A673 (cell line): Measurements from ENCODE around the gene CCDC110. TPM values are rescaled to one million over a fixed set of nuclear protein-coding genes. Genes with fewer than 3 reads are reported as not detected.

Experiments used
- BruUV-seq: library from RNA; stranded (reverse); fragments of 400-500 nt; replicated peaks from 2 replicates; lab custom pipeline; 2021; lab: Mats Ljungman, UMichigan
- CTCF ChIA-PET: fragments of 300-600 bp; sonication (Branson Sonifier 250); formaldehyde crosslinking; loops from one replicate; lab custom pipeline; 2022; ENCODE audit warnings: antibody characterized with exemption; lab: Charles Lee
- POLR2A ChIA-PET: fragments of 300-600 bp; sonication (Branson Sonifier 250); formaldehyde crosslinking; loops from one replicate; lab custom pipeline; 2022; ENCODE audit warnings: antibody characterized with exemption; ENCODE audit not compliant: low non-redundant PET; lab: Charles Lee
- DNase-seq: peaks from one replicate; pipeline ENCODE4 v3.0.0-alpha.2; 2015; ENCODE audit warnings: low spot score
- H3K27ac ChIP-seq: fragments of 200-600 bp; sonication (generic); 2 replicates; pipeline ENCODE4 v1.5.1; 2016; ENCODE audit warnings: mixed run types, low read depth, mild to moderate bottlenecking, mixed read lengths, antibody characterized with exemption, low read length; ENCODE audit not compliant: poor library complexity, severe bottlenecking
- H3K27me3 ChIP-seq: fragments of 200-600 bp; sonication (generic); replicated peaks from 2 replicates; pipeline ENCODE4 v1.6.1; 2017; ENCODE audit warnings: mixed run types, low read depth, mild to moderate bottlenecking, mixed read lengths, antibody characterized with exemption, low read length; ENCODE audit not compliant: insufficient read depth, poor library complexity
- H3K36me3 ChIP-seq: fragments of 200-600 bp; sonication (generic); 2 replicates; pipeline ENCODE4 v1.6.1; 2016; ENCODE audit warnings: mixed run types, mild to moderate bottlenecking, mixed read lengths, antibody characterized with exemption, low read length; ENCODE audit not compliant: insufficient read depth, poor library complexity, severe bottlenecking
- H3K4me1 ChIP-seq: fragments of 200-600 bp; sonication (generic); 2 replicates; pipeline ENCODE4 v1.6.1; 2017; ENCODE audit warnings: mixed run types, mild to moderate bottlenecking, mixed read lengths, antibody characterized with exemption, low read length; ENCODE audit not compliant: insufficient read depth, poor library complexity, severe bottlenecking
- H3K4me3 ChIP-seq: fragments of 200-600 bp; sonication (generic); 2 replicates; pipeline ENCODE4 v1.5.1; 2016; ENCODE audit warnings: low read depth, mixed run types, mild to moderate bottlenecking, mixed read lengths, low read length; ENCODE audit not compliant: poor library complexity, severe bottlenecking
- H3K9me3 ChIP-seq: fragments of 200-600 bp; sonication (generic); 2 replicates; pipeline ENCODE4 v1.6.1; 2016; ENCODE audit warnings: mixed run types, low read depth, mild to moderate bottlenecking, mixed read lengths, antibody characterized with exemption, low read length; ENCODE audit not compliant: poor library complexity, severe bottlenecking
- EZH2 ChIP-seq: fragments of 200-600 bp; sonication (generic); IDR thresholded peaks from 2 replicates; pipeline ENCODE4 v1.6.1; 2017; ENCODE audit warnings: borderline replicate concordance, low read depth, mild to moderate bottlenecking, mixed read lengths, antibody characterized with exemption, low read length; ENCODE audit not compliant: poor library complexity, severe bottlenecking
- intact Hi-C: fragments of 100-400 bp; cut with micrococcal nuclease; formaldehyde crosslinking; loops from one replicate; pipeline ENCODE4 v1.10.0; 2022; ENCODE audit not compliant: unreplicated experiment
- total RNA-seq: library from RNA; stranded (reverse); gene quantifications from 2 replicates; pipeline ENCODE4 v1.2.3, GENCODE V29; 2021
- TF ChIP-seq, protein P1 (sequence below): fragments of 300-800, 200-600 bp; sonication (generic); conservative IDR thresholded peaks from 2 replicates; pipeline ENCODE4 v1.5.1; 2017; ENCODE audit warnings: low read depth, mild to moderate bottlenecking, antibody characterized with exemption, low read length, moderate library complexity, mixed read lengths

The CCDC110 gene
- total RNA-seq, 1 experiment from 2014 or later, result not detected

DNA sequence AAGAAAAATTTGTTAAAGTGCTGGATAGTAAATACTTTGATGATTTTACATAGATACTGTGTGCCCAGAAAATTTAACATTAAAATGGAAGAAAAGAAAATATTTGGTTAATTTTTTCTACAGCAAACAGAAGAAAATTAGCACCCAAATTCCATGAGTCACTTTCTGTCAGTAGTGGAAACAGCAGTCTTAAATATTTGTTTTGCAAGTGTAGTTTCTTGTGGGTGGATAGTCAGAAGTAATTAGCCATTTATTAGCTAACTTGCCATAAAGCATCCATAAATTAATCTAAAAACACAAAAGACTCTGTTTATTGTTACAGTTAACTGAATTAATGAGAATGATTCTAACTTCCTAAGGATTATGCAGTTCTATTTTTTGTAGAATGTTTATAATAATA, 36.1 kb downstream of the CCDC110 start:
- no peaks in the 10 kb centered on the region for H3K27me3 ChIP-seq
- ChIA-PET CTCF (no interaction called here), POLR2A (no interaction called here)
- no peak for TF ChIP-seq EZH2
- TF ChIP-seq, protein P1, sequence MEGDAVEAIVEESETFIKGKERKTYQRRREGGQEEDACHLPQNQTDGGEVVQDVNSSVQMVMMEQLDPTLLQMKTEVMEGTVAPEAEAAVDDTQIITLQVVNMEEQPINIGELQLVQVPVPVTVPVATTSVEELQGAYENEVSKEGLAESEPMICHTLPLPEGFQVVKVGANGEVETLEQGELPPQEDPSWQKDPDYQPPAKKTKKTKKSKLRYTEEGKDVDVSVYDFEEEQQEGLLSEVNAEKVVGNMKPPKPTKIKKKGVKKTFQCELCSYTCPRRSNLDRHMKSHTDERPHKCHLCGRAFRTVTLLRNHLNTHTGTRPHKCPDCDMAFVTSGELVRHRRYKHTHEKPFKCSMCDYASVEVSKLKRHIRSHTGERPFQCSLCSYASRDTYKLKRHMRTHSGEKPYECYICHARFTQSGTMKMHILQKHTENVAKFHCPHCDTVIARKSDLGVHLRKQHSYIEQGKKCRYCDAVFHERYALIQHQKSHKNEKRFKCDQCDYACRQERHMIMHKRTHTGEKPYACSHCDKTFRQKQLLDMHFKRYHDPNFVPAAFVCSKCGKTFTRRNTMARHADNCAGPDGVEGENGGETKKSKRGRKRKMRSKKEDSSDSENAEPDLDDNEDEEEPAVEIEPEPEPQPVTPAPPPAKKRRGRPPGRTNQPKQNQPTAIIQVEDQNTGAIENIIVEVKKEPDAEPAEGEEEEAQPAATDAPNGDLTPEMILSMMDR, result no peak
- BruUV-seq, result no TSS peak
- no peak overlapping the region for H3K27ac ChIP-seq
- intact Hi-C loops, result no loop called here
- DNase-seq, result no peak
- H3K4me1 ChIP-seq, result no peaks in the 10 kb centered on the region
- no peaks in the 10 kb centered on the region for H3K9me3 ChIP-seq
- no peak overlapping the region for H3K4me3 ChIP-seq
- H3K36me3 ChIP-seq, result no peaks in the 10 kb centered on the region

DNA sequence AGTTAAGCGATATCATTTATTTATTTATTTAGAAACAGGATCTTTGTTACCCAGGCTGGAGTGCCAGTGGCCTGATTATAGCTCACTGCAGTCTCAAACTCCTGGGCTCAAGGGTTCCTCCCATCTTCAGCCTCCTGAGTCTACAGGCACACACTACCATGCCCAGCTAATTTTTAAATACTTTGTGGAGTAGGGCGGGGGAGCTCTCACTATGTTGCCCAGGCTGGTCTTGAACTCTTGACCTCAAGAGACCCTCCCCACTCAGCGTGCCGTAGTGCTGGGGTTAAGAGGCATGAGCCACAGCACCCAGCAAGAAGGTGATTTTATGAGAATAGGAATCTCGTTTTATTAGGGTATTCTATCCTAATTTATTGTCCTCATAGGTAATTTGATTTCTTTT, 41.9 kb downstream of the CCDC110 start:
- DNase-seq, result no peak
- Histone ChIP-seq H3K27ac (no peak overlapping the region), H3K36me3 (no peaks in the 10 kb centered on the region), H3K4me3 (no peak overlapping the region), H3K9me3 (no peaks in the 10 kb centered on the region), H3K27me3 (no peaks in the 10 kb centered on the region), H3K4me1 (peaks cover 3% of the 10 kb centered on the region)
- POLR2A ChIA-PET, result no interaction called here
- no peak for TF ChIP-seq EZH2
- TF ChIP-seq, protein P1, result no peak
- intact Hi-C loops, result no loop called here
- BruUV-seq, result no TSS peak
- CTCF ChIA-PET, result interaction anchor here (0.6 kb wide), 1 partner anchor 168 kb away, joined by 7 read pairs; no protein-coding TSS in a partner anchor

DNA sequence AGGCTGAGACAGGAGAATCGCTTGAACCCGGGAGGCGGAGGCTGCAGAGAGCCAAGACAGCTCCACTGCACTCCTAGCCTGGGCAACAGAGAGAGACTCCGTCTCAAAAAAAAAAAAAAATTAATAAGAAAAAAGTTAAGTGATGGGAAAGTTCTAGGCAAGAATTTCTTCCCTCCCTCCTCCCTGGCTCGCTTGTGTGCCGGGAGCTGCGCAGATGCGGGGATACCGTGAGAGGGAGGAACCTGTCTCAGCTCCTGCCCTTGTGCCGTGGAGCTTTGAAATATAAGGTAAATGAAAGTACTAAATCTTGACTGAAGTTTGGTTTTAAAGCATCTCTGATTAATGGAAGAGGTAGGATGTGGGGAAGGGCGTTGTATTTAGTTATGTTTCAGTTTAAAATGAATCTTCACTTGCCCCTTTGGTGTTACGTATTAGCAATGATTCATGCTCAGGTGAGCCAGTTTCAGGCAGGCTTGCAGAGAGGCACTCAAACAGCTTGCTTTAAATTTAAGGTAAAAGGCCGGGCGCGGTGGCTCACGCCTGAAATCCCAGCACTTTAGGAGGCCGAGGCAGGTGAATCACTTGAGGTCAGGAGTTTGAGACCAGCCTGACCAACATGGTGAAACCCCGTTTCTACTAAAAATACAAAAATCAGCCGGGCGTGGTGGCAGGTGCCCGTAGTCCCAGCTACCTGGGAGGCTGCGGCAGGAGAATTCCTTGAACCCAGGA, 44.4 kb downstream of the CCDC110 start:
- Histone ChIP-seq H3K4me3 (no peak overlapping the region), H3K27me3 (no peaks in the 10 kb centered on the region), H3K36me3 (no peaks in the 10 kb centered on the region), H3K4me1 (peaks cover 10% of the 10 kb centered on the region), H3K27ac (no peak overlapping the region), H3K9me3 (no peaks in the 10 kb centered on the region)
- POLR2A ChIA-PET, result no interaction called here
- BruUV-seq, result no TSS peak
- intact Hi-C loops, result no loop called here
- CTCF ChIA-PET, result interaction anchor here (0.5 kb wide), 1 partner anchor 42 kb away, joined by 3 read pairs; no protein-coding TSS in a partner anchor
- TF ChIP-seq, protein P1, result no peak
- no peak for TF ChIP-seq EZH2
- no peak for DNase-seq
